ENCODE data around the gene SLC4A4.

Gene SLC4A4

DNA sequence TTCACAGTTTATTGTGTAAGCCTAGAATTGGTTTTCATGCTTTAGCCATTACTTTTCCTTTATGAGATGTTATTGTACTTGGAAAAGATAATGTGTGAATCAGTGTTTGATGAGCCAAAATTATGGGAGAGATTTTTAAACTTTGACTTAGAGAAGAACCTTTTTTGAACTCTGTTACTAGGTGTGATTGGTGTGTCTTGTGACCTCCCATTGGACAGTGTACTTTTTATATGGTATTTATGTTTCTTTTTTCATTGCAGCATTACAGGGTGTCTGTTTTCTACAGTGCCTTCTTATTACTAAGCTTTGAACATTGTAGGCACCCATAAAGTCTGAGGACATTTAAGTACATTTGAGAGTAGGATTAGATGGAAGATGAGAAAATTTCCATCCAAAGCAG is 91.1 kb downstream of the SLC4A4 start:
- POLR2A ChIA-PET = no interaction called here
- TF ChIP-seq LEF1 (IDR thresholded peaks at IDR 0.05; ENCODE audit: borderline replicate concordance) = no peak
- TF ChIP-seq ELF4 (IDR thresholded peaks at IDR 0.05) = no peak
- TF ChIP-seq FOXM1 (IDR thresholded peaks at IDR 0.05; ENCODE audit: borderline replicate concordance) = no peak
- no peak for TF ChIP-seq HDGF (IDR thresholded peaks at IDR 0.05; ENCODE audit: borderline replicate concordance)
- TF ChIP-seq ARNT (IDR thresholded peaks at IDR 0.05) = no peak
- no peak for TF ChIP-seq TARDBP (IDR thresholded peaks at IDR 0.05)
- no peak for TF ChIP-seq FOXK2 (IDR thresholded peaks at IDR 0.05)
- no peak for TF ChIP-seq SUZ12 (IDR thresholded peaks at IDR 0.05)
- TF ChIP-seq BHLHE40 (IDR thresholded peaks at IDR 0.05; ENCODE audit: borderline replicate concordance) = no peak
- no peak for TF ChIP-seq FOXA1 (IDR thresholded peaks at IDR 0.05)
- no peak for TF ChIP-seq PKNOX1 (IDR thresholded peaks at IDR 0.05)
- TF ChIP-seq CTBP1 (IDR thresholded peaks at IDR 0.05; ENCODE audit: borderline replicate concordance) = no peak
- no peak for TF ChIP-seq L3MBTL2 (conservative IDR thresholded peaks at IDR 0.05)
- no peak for TF ChIP-seq NFRKB (IDR thresholded peaks at IDR 0.05)
- TF ChIP-seq ZNF384 (IDR thresholded peaks at IDR 0.05) = no peak
- TF ChIP-seq SP1 (IDR thresholded peaks at IDR 0.05) = no peak
- CTCF ChIA-PET = no interaction called here
- no peak for DNase-seq (ENCODE audit: extremely low spot score)

GRCh38 chr4:71430609-71431008 is 91.8 kb downstream of the SLC4A4 start:
- POLR2A ChIA-PET = no interaction called here
- TF ChIP-seq NFRKB (IDR thresholded peaks at IDR 0.05) (no peak), PKNOX1 (IDR thresholded peaks at IDR 0.05) (no peak), L3MBTL2 (conservative IDR thresholded peaks at IDR 0.05) (no peak), ELF4 (IDR thresholded peaks at IDR 0.05) (no peak), CTBP1 (IDR thresholded peaks at IDR 0.05; ENCODE audit: borderline replicate concordance) (no peak), TARDBP (IDR thresholded peaks at IDR 0.05) (no peak), FOXM1 (IDR thresholded peaks at IDR 0.05; ENCODE audit: borderline replicate concordance) (no peak), FOXK2 (IDR thresholded peaks at IDR 0.05) (no peak), LEF1 (IDR thresholded peaks at IDR 0.05; ENCODE audit: borderline replicate concordance) (no peak), FOXA1 (IDR thresholded peaks at IDR 0.05) (no peak), BHLHE40 (IDR thresholded peaks at IDR 0.05; ENCODE audit: borderline replicate concordance) (no peak)
- CTCF ChIA-PET = no interaction called here
- no peak for DNase-seq (ENCODE audit: extremely low spot score)

DNA sequence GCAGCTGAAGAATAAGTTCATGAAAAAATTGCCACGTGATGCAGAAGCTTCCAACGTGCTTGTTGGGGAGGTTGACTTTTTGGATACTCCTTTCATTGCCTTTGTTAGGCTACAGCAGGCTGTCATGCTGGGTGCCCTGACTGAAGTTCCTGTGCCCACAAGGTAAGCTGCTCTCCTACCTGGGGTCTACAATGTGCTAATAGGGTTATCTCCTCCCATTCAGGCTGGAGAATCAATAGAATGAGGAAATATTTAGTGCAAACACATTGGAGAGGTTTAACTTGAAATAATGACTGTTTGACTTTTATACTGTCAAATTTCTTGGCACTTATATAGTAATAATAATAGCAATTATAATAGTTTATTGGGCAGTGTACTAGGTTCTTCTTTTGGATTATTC is 101.8 kb downstream of the SLC4A4 start:
- DNase-seq (ENCODE audit: extremely low spot score) = no peak
- POLR2A ChIA-PET = no interaction called here
- TF ChIP-seq ELF4 (IDR thresholded peaks at IDR 0.05) = no peak
- TF ChIP-seq ZNF384 (IDR thresholded peaks at IDR 0.05) = no peak
- no peak for TF ChIP-seq L3MBTL2 (conservative IDR thresholded peaks at IDR 0.05)
- TF ChIP-seq NFRKB (IDR thresholded peaks at IDR 0.05) = no peak
- TF ChIP-seq LEF1 (IDR thresholded peaks at IDR 0.05; ENCODE audit: borderline replicate concordance) = no peak
- no peak for TF ChIP-seq ARNT (IDR thresholded peaks at IDR 0.05)
- no peak for TF ChIP-seq HDGF (IDR thresholded peaks at IDR 0.05; ENCODE audit: borderline replicate concordance)
- TF ChIP-seq TARDBP (IDR thresholded peaks at IDR 0.05) = no peak
- no peak for TF ChIP-seq FOXK2 (IDR thresholded peaks at IDR 0.05)
- no peak for TF ChIP-seq CTBP1 (IDR thresholded peaks at IDR 0.05; ENCODE audit: borderline replicate concordance)
- TF ChIP-seq FOXA1 (IDR thresholded peaks at IDR 0.05) = no peak
- TF ChIP-seq PKNOX1 (IDR thresholded peaks at IDR 0.05) = no peak
- TF ChIP-seq SUZ12 (IDR thresholded peaks at IDR 0.05) = no peak
- TF ChIP-seq SP1 (IDR thresholded peaks at IDR 0.05) = no peak
- TF ChIP-seq BHLHE40 (IDR thresholded peaks at IDR 0.05; ENCODE audit: borderline replicate concordance) = no peak
- TF ChIP-seq FOXM1 (IDR thresholded peaks at IDR 0.05; ENCODE audit: borderline replicate concordance) = no peak
- CTCF ChIA-PET = no interaction called here

GRCh38 chr4:71441186-71442169 is 102.7 kb downstream of the SLC4A4 start:
- TF ChIP-seq CTBP1 (IDR thresholded peaks at IDR 0.05; ENCODE audit: borderline replicate concordance) (no peak), BHLHE40 (IDR thresholded peaks at IDR 0.05; ENCODE audit: borderline replicate concordance) (no peak), NFRKB (IDR thresholded peaks at IDR 0.05) (no peak), L3MBTL2 (conservative IDR thresholded peaks at IDR 0.05) (no peak), ELF4 (IDR thresholded peaks at IDR 0.05) (no peak), ZNF384 (IDR thresholded peaks at IDR 0.05) (no peak), TARDBP (IDR thresholded peaks at IDR 0.05) (no peak), FOXK2 (IDR thresholded peaks at IDR 0.05) (no peak), LEF1 (IDR thresholded peaks at IDR 0.05; ENCODE audit: borderline replicate concordance) (no peak), SUZ12 (IDR thresholded peaks at IDR 0.05) (no peak), FOXM1 (IDR thresholded peaks at IDR 0.05; ENCODE audit: borderline replicate concordance) (no peak), SP1 (IDR thresholded peaks at IDR 0.05) (no peak), FOXA1 (IDR thresholded peaks at IDR 0.05) (no peak), ARNT (IDR thresholded peaks at IDR 0.05) (no peak), HDGF (IDR thresholded peaks at IDR 0.05; ENCODE audit: borderline replicate concordance) (no peak), PKNOX1 (IDR thresholded peaks at IDR 0.05) (no peak)
- DNase-seq (ENCODE audit: extremely low spot score) = no peak
- CTCF ChIA-PET = no interaction called here
- POLR2A ChIA-PET = no interaction called here

DNA sequence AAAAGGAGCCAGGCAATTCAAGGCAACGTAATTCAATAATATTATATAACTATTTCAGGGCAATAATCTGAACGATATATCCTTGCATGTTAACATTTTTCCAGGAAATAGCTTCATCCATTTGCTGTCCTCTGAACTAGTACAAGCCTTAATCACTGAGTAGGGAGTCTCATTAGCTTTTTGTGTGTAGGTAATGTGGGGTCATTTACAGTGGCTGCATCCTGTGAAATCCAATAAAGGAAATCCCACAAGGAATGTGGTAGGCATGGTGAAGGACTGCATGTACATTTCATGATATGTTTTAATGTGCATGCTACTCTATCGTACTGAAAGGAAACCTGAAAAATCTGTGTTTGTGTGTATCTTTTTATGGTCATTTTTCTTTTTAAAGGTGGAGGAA is 103.5 kb downstream of the SLC4A4 start:
- DNase-seq (ENCODE audit: extremely low spot score) = no peak
- ChIA-PET CTCF (no interaction called here), POLR2A (no interaction called here)
- TF ChIP-seq FOXM1 (IDR thresholded peaks at IDR 0.05; ENCODE audit: borderline replicate concordance) (no peak), CTBP1 (IDR thresholded peaks at IDR 0.05; ENCODE audit: borderline replicate concordance) (no peak), PKNOX1 (IDR thresholded peaks at IDR 0.05) (no peak), SUZ12 (IDR thresholded peaks at IDR 0.05) (no peak), ZNF384 (IDR thresholded peaks at IDR 0.05) (no peak), L3MBTL2 (conservative IDR thresholded peaks at IDR 0.05) (no peak), BHLHE40 (IDR thresholded peaks at IDR 0.05; ENCODE audit: borderline replicate concordance) (no peak), FOXA1 (IDR thresholded peaks at IDR 0.05) (no peak)

Measured in HEK293T (cell line).